Activated CD8-positive, alpha-beta memory T cell treated with anti-CD3 and anti-CD28 coated beads for 48 hours (primary cell): ENCODE data around the gene MTCL3.

Experiments used
- DNase-seq, 3 experiments: peaks; one replicate each; pipeline ENCODE4 v3.0.0-alpha.2; 2020; ENCODE audit warnings: low read depth in 2 of 3, low spot score in 2 of 3

The MTCL3 gene

DNA sequence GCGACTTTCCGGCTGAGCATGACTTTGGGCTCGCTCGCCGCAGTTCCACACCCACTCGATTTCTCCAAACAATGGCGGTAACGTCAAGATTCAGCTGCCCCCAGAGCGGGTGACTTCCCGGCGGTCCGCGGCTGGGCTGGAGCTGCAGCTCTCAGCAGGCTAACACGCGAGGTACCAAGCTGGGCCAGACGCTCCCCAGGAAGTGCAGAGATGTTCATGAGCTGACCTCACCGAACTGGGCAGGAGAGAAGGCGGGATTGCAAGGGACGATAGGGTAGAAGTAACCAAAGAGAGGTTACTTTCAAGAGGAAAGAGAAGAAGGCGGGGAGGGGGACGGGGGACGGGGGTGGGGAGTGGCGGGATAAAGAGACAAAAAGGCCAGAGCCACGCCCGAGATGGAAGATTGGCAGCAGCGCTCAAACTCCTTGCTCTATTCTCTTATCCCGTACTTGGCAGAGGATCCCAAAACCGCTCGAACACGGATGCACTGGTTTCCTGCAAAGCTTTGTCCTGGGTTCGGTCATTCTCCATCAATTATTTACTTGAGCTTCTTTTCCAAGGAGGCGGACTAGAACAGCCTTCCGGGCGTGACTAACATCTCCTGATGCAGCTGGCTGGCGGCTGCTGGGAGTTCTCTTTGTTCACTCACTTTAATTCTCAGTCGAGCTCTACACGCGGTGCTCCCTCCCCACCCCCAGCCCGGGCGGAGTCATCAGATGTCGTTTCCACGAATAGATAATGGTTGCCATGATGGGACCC, at the start of gene MTCL3:
TSS of gene MTCL3 (minus strand) at position 626 of the 759 bp plus-strand sequence.
- DNase-seq: peak in 1 of 3 experiments; percentile 22

DNA sequence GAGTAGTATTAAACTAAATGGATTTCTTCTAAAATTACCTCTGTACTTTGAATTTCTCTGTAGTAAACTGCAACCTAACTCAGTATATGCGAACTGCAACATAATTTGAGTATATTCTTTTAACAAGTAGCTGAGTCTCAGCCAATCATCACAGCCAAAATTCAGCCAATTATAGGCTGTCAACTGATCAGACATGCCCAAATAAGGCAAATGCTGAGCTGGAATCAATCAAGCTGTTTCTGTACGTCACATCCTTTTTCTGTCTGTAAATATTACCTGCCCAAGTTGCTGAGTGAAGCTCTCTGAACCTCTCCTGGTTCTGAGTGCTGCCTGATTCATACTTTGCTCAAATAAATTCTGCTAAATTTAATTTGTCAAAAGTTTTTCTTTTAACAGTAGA, 48.3 kb upstream of the MTCL3 start:
- no peak for DNase-seq

DNA sequence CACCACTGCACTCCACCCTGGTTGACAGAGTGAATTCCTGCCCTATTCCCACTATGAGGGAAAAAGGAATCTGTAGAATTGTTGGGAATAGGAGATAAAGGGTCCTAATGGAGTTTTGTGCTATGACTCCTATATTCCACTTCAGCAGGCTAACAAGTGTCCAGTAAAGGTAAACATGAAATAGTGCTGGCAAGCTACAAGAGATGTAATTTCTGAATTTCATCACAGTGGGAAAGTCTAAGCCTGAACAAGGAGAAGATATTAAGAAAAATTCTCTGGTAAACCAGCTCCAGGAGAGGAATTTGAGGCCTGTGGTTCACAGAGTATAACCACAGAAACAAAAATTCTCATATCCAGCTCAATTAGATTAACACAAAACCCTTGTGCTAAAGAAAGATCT, 47.5 kb upstream of the MTCL3 start:
- DNase-seq: no peak

- no peak for DNase-seq
Measured at GRCh38 chr6:127566119-127566518, 47.0 kb upstream of the MTCL3 start.

DNA sequence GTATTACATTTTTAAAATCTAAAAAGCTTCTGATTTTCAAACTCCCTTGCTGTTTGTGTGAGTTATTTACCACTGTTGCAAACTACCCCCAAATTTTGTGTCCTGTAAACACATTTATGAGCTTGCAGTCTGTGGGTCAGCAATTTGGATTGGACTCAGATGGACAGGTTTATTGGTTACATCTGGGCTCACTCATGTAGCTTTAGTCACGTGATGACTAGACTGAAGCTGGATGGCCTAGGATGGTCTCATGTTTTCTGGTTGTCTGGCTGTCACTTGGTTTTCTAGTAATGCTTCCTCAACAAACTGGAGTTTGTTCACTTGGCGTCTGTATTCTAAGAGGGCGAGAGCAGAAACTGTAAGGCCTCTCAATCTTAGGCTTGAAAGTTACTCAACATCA, 45.6 kb upstream of the MTCL3 start:
- no peak for DNase-seq

- no peak for DNase-seq
Measured at GRCh38 chr6:127561660-127562059, 42.5 kb upstream of the MTCL3 start.

- no peak for DNase-seq
Measured at GRCh38 chr6:127554435-127555006, 35.4 kb upstream of the MTCL3 start.

GRCh38 chr6:127550403-127550802, 31.3 kb upstream of the MTCL3 start:
- DNase-seq: no peak

GRCh38 chr6:127547904-127548649, 28.9 kb upstream of the MTCL3 start:
- DNase-seq: no peak

- no peak for DNase-seq
Measured at GRCh38 chr6:127547215-127547614, 28.1 kb upstream of the MTCL3 start.

DNA sequence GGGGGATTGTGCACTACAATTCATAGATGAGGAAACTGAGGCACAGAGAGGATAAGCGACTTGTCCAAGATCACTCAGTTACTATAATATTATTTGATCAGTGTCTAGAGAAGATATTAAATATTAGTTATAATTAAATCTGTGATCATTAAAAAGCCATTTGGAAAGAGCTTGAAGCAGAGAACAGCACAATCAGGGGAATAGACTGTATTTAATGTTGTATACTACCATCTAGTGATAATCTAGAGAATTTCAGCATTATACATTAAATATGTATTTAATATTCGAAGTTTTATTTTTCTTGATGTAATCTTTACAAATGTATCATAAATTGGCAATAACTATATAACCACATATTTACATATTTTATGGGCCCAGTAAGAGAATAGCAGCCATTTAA, 20.1 kb upstream of the MTCL3 start:
- no peak for DNase-seq

GRCh38 chr6:127538750-127539264, 19.7 kb upstream of the MTCL3 start:
- no peak for DNase-seq

DNA sequence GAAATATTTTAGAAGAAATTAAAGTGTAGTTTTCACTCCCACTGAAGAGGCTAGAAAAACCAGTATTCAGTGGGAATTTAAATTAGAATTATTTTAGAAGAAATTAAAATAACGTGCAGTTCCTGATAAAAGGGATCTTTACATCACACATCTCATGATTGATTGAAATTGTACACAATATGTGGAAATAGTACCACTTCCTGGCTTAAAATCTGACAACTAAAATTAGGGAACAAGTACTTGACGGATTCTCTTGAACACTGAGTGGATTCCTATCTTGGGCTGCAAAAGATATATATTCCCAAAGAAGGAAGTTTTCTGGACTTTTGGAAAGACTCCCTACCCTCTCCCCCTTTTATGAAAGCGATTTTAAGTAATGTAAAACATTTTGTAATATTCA, 14.6 kb upstream of the MTCL3 start:
- DNase-seq: no peak

- no peak for DNase-seq
Measured at GRCh38 chr6:127533011-127533410, 13.9 kb upstream of the MTCL3 start.

GRCh38 chr6:127522714-127523113, 3.6 kb upstream of the MTCL3 start:
- DNase-seq: no peak

- no peak for DNase-seq
Measured at GRCh38 chr6:127520066-127520465, 931 bp upstream of the MTCL3 start.

GRCh38 chr6:127519469-127519785, 292 bp upstream of the MTCL3 start:
- DNase-seq: no peak

GRCh38 chr6:127518191-127518709, 885 bp downstream of the MTCL3 start:
- no peak for DNase-seq

DNA sequence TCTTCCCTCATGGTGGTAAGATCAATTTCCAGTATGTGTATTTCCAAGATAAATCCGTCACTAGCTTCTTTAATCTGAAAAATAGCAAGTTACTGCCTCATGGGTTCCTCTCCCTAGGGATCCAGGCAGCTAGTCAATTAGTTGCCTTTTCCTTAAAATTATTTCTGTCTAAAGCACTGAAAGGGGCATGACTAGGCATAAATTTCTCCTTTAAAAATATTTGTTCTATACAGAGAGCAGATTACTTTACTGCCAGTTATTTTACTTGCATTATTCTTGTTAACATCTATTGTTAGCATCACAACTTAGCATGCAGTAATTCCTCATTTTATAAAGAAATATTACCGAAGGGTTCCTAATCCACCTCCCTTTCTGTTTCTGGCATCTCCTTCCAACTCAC, 1.4 kb downstream of the MTCL3 start:
- DNase-seq: no peak

GRCh38 chr6:127516662-127517273, 2.4 kb downstream of the MTCL3 start:
- peak in 1 of 3 experiments; percentile 19 for DNase-seq
